Measurements from ENCODE around the gene CR1L. TPM values are rescaled to one million over a fixed set of nuclear protein-coding genes. Genes with fewer than 3 reads are reported as not detected.

Gene CR1L
- total and polyA plus RNA-seq, 2 of the 8 experiments (the other 6 are each of a cell fraction or from before 2014, with no cell fraction given): 0.39 TPM; not detected in 1

DNA sequence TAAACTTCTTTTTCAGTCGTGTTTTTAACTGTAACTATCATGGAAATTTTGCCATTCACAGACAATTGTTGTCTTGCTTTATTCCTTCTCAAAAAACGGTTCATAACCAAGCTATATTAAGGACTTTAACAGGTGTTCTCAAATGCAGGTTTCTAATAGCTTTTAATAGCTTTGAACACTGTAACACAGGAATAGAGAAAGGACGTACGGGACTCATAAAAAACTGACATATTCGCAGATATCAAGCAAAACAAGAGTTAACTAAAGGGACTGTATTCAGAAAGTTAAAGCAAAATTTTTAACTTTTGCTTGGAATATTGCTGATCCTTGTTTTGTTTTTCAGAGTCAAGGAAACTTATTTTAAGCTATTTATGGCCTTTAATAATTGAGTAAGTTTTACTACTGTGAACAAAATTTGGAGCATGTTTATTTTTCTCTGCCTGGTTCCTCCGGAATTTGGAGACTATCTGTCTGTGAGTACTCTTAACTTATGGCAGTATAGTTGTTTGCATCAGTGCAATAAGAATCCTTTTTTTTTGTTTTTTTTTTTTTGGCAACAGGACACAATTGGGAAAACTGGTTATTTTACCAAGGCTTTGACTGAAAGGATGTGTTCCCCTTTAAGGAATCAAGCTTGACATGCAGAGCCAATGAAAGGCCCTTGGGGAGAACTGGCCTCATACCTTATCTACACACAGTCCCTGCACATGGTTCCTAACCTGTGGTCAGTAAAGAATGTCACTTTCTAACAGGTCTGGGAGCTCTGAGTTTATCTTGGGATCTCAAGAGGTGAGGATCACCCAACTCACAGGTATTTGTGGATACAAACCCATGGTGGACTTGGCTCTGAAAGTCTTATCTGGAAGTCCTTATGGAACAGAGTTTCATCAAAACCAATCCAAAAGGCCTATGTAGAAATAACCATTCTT lies 101.2 kb downstream of the CR1L start (continued):
- TF ChIP-seq, protein P1, sequence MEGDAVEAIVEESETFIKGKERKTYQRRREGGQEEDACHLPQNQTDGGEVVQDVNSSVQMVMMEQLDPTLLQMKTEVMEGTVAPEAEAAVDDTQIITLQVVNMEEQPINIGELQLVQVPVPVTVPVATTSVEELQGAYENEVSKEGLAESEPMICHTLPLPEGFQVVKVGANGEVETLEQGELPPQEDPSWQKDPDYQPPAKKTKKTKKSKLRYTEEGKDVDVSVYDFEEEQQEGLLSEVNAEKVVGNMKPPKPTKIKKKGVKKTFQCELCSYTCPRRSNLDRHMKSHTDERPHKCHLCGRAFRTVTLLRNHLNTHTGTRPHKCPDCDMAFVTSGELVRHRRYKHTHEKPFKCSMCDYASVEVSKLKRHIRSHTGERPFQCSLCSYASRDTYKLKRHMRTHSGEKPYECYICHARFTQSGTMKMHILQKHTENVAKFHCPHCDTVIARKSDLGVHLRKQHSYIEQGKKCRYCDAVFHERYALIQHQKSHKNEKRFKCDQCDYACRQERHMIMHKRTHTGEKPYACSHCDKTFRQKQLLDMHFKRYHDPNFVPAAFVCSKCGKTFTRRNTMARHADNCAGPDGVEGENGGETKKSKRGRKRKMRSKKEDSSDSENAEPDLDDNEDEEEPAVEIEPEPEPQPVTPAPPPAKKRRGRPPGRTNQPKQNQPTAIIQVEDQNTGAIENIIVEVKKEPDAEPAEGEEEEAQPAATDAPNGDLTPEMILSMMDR (IDR thresholded peaks at IDR 0.05; ENCODE audit: control extremely low read depth in 1 of 3, insufficient read depth in 1 of 3, low read depth in 1 of 3, low read length in 3 of 3): no peak
- TF ChIP-seq BCL11A (IDR thresholded peaks at IDR 0.05; ENCODE audit: low read depth in 2 of 2, low read length in 2 of 2) (no peak), SP2 (IDR thresholded peaks at IDR 0.05; ENCODE audit: low read length) (no peak), SIRT6 (IDR thresholded peaks at IDR 0.05; ENCODE audit: low read length) (no peak), RFX5 (IDR thresholded peaks at IDR 0.05; ENCODE audit: borderline replicate concordance, low read depth, low read length) (no peak), CREB1 (IDR thresholded peaks at IDR 0.05) (no peak)
